H54 (cell line): ENCODE data around the gene DPP7.

Experiments used
- DNase-seq: peaks from one replicate; pipeline ENCODE4 v3.0.0; 2011; ENCODE audit warnings: low spot score, mixed read lengths; ENCODE audit not compliant: insufficient read length
- FAIRE-seq: peaks from 3 replicates; lab custom pipeline; 2011; peaks lifted over from hg19 to GRCh38; lab: Jason Lieb, UNC
- POLR2A ChIP-seq: IDR thresholded peaks from 2 replicates; pipeline ENCODE4 v1.6.1; 2011; ENCODE audit warnings: low read depth, mild to moderate bottlenecking, low read length

DPP7 gene

GRCh38 chr9:137088121-137088520 is 26.4 kb downstream of the DPP7 start:
- no peak for DNase-seq
- no peak for FAIRE-seq
- TF ChIP-seq POLR2A = no peak

- FAIRE-seq (no peak), DNase-seq (no peak)
- no peak for TF ChIP-seq POLR2A
These were observed 27.1 kb downstream of the DPP7 start for GRCh38 chr9:137087409-137087925.

GRCh38 chr9:137086531-137087408 is 27.8 kb downstream of the DPP7 start, which contains the start of gene MAN1B1:
Gene MAN1B1, plus strand, starts transcription at chr9:137086985. Its CDS starts 15 bp downstream, at chr9:137087000.
- peak; percentile 87 for FAIRE-seq
- DNase-seq = peak; percentile 100
- TF ChIP-seq POLR2A = peak; percentile 86

GRCh38 chr9:137085920-137086530 is 28.5 kb downstream of the DPP7 start:
- DNase-seq = peak; percentile 68
- TF ChIP-seq POLR2A = peak; percentile 50
- no peak for FAIRE-seq

GRCh38 chr9:137084526-137084925 is 30.0 kb downstream of the DPP7 start:
- DNase-seq = no peak
- FAIRE-seq = no peak
- TF ChIP-seq POLR2A = no peak

- DNase-seq (peak; percentile 98), FAIRE-seq (peak; percentile 91)
- 0 out of 2 replicates have a peak, but pooled peaks have one; percentile 18 for TF ChIP-seq POLR2A
These were observed 31.0 kb downstream of the DPP7 start for GRCh38 chr9:137083394-137084004.

GRCh38 chr9:137082925-137083290 is 31.6 kb downstream of the DPP7 start:
- no peak for FAIRE-seq
- no peak for TF ChIP-seq POLR2A
- DNase-seq = no peak

- TF ChIP-seq POLR2A = no peak
- FAIRE-seq (no peak), DNase-seq (no peak)
These were observed 32.2 kb downstream of the DPP7 start for GRCh38 chr9:137082222-137082924.

GRCh38 chr9:137080260-137081122 is 34.0 kb downstream of the DPP7 start:
- no peak for FAIRE-seq
- TF ChIP-seq POLR2A = no peak
- no peak for DNase-seq

- no peak for TF ChIP-seq POLR2A
- FAIRE-seq (no peak), DNase-seq (no peak)
These were observed 35.1 kb downstream of the DPP7 start for GRCh38 chr9:137079401-137079787.

- DNase-seq (no peak), FAIRE-seq (no peak)
- TF ChIP-seq POLR2A = no peak
These were observed 35.7 kb downstream of the DPP7 start for GRCh38 chr9:137078701-137079400.
